Kidney glomerular epithelial cell (primary cell): ENCODE data around the gene GGPS1.
A peak's percentile ranks its signal among the peaks of the same experiment; 100 is the strongest.
"Not testable (repeated sequence)": the region's sequence is repeated elsewhere in the genome, so short reads cannot be mapped to it uniquely, and the experiment has no call there.

ENCODE experiments used
- DNase-seq: peaks from one replicate; lab custom pipeline; 2025; lab: John Stamatoyannopoulos, UW

The GGPS1 gene

DNA sequence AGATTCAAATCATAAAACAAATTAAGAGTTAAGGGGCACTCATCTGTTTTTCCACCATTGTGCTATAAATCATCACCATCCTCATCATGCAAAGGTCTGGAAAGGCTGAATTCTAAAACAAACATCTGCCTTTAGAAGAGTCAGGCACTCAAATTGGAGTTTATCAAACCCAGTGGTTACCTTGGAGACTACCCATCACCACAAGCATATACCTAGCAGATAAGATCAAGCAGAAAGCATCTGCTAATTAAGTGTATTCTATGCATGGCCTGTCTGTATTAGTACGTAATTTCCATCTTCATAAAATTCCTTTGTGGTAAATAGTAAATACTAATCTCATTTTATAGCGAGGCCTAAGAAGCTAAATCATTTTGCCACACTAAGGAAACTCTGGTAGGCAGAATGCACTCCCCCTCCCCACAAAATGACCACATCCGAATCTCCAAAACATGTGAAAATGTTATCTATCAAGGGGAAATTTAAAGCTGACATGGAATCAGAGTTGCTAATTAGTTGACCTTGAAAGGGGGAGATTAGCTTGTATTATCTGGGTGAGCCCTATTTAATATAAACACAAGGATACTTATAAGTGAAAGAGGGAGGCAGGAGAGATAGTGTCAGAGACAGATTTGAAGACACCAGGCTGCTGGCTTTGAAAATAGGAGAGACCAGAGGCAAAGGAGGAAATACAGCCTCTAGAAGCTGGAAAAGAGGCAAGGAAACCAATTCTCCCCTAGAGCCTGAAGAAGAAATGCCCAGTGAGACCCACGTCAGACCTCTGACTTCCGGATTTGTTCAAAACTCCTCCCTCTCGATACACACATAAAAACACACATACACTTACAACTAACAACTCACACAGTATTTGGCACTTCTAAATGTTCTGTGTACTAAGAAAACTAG is 23.6 kb upstream of the GGPS1 start:
- no peak for DNase-seq

- no peak for DNase-seq
These were observed 20.9 kb upstream of the GGPS1 start for GRCh38 chr1:235307158-235308124.

GRCh38 chr1:235309206-235309605 is 19.2 kb upstream of the GGPS1 start:
- not testable (repeated sequence) for DNase-seq

- DNase-seq = no peak
These were observed 15.1 kb upstream of the GGPS1 start for GRCh38 chr1:235313262-235313661.

- no peak for DNase-seq
These were observed 14.3 kb upstream of the GGPS1 start for GRCh38 chr1:235313931-235314678.

GRCh38 chr1:235315173-235315572 is 13.2 kb upstream of the GGPS1 start:
- no peak for DNase-seq

- DNase-seq = no peak
These were observed 12.6 kb upstream of the GGPS1 start for GRCh38 chr1:235315735-235316134.

- no peak for DNase-seq
These were observed 11.2 kb upstream of the GGPS1 start for GRCh38 chr1:235317168-235317567.

- DNase-seq = no peak
These were observed 9.1 kb upstream of the GGPS1 start for GRCh38 chr1:235319255-235319654.

- DNase-seq = no peak
These were observed 7.7 kb upstream of the GGPS1 start for GRCh38 chr1:235320521-235321179.

DNA sequence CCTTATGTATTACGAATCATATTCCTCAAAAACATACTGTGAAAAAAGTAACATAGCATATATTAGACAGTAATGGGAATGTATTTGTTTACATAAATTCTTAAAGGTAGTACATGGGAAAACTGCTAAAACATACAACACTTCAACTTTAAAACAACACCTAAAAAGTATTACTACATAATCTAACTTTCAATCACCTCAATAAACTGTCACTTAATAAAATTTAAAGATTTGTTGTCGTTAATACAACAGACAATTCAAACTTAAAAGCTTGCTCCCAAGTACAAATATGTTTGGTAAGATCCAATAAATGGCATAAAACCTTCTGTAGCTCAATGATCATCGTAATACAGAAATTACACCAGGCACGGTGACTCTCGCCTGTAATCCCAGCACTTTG is 4.1 kb upstream of the GGPS1 start:
- no peak for DNase-seq

DNA sequence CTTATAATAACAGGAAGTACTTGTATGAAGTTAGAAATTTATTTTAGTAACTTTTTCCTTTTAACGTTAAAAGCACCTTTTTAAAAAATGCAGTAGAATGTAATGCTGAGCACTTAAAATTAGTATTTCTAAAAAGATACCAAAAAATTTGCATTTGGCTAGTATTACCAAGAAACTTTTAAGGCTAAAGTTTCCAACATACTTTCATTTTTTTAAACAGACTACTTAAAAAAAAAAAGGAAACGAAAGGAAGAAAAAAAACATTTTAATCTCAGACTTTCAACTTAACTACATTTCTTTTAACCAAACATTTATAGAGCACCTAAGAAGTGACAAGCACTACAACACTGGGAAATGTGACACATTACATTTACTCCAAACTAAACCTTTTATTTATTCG is 3.2 kb upstream of the GGPS1 start:
- DNase-seq = no peak

DNA sequence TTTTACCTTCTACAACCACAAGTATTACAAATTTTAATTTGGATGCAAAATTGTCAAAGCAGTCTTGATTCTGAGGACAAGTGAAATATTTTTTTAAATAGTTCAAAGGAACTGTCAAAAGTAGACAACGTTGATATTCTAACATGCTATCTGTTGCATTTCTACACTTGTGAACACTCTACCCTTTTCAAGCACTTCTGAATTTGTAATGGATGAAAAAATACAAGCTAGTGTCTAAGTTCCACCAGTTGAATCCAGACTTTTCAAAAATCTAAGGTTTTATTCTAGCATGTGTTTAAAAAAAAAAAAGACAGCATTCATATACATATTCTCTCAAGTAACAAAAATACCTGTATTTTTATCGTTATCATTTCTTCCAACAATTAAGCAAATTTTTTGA is 2.5 kb upstream of the GGPS1 start:
- DNase-seq = no peak

DNA sequence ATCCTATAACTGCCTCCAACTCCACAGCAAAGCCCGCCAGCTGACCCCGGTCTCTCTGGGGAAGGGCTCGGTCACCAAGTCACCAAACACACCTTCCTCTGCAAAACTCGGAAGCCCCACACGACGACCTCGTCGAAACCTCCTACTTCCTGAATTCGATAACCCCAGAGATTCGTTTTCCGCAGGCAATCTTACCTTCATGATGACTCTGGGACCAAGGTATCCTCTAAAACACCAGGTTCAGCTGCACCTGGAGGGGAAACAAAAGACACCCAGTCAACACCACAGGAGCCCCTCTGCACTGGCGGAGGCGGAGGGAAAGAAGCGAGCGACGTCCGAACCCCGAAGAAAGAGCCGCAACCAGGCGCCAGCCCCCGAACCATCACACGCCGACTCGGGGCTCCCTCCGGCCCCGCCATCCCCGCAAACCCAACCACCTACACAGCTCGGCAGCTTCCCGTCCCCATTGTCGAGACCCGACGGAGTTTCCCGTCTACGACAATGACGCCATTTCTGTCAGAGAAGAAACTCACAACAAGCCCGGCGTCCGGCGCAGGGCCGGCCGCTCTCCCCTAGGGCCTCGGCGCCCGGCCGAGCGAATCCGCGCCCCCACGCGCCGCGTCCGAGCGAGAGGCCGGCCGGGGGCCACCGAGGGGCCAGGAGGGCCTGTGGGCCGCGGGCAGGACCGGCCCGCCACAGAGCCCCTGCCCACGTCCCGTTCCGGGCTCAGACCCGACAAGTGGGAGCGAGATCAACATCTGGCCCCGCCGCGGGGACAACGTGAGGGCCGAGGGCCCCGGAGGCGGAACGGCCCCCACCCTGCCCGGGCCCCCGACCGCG is 1.4 kb upstream of the GGPS1 start:
- DNase-seq = no peak

DNA sequence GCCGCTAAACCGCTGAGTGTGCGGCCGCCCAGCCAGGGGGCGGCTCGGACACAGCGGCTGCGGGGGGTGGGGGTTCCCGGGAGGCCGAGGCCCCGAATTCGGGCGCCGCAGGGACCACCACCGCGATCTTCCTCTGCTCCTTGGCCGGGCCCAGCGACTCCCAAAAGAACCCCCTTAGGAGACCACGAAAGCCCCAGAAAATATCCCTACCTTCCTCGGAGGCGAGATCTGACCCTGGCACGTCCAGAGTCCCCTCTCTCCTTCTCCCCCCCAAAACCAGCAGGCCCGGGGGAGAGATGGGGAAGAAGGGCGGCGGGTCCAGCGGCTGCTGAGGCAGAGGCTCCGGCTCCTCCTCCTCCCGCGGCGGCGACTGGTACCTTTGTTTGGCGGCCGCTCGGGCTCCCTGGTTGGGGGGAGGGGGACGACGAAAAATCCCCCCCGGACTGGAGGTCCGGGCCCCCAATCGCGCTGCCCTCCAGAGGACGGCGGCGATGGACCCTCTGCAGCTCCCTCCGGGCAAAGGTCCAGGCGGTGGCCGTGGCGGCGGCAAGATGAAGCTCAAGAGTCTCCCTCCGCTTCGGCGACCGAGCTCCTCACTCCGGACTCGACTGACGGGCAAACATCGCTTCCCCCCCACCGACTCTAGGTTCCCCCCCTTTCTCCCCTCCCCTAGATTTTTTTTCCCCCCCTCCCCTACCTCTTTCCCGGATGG is 655 bp upstream of the GGPS1 start, which contains the start of gene ARID4B:
Gene ARID4B, minus strand, starts transcription at position 621 of the 712 bp plus-strand sequence. CDS start 1,260 bp downstream, outside the sequence.
- DNase-seq = no peak

GRCh38 chr1:235329139-235329902 is 951 bp downstream of the GGPS1 start:
- no peak for DNase-seq

DNA sequence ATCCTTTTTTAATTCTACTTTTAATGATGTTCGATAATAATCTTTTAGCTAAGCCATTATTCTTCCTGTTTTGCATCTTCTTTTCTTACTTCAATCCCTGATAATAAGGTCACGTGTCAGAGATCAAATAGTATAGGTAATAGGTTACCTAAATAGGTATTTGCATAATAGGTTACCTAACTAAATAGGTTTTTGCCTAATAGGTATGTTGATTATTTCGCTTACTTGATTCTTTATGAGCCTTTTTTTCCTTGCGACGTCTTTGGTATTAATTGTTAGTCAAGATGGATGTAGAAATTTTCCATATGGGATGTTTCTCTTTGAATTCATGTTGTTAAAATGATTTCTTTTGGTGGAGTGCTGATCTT is 2.5 kb downstream of the GGPS1 start:
- no peak for DNase-seq

DNA sequence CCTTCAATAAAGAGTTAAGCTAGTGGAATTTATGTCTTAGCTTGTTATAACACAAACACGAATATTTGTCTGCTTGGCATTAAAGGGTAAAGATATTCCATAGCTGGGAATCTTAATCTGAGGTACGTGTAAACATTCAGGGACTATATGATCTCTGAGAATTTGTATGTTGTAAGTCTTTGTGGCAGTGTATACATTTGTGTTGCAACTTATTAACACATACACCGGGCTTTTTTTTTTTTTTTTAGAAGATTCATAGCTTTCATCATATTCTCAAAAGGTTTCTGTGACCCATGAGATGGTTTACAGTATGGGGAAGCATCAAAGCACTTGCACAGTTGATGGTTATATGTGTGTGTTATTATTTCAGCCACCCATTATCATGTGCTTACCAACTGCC is 3.0 kb downstream of the GGPS1 start:
- no peak for DNase-seq

GRCh38 chr1:235336903-235337302 is 8.5 kb downstream of the GGPS1 start:
- DNase-seq = peak; percentile 10
